ENCODE measurements around the gene CNTN4. TPM values are rescaled to one million over a fixed set of nuclear protein-coding genes. Genes with fewer than 3 reads are reported as not detected.

CNTN4 gene
- total and polyA plus RNA-seq, 2 of the 8 experiments (the other 6 are each of a cell fraction or from before 2014, with no cell fraction given): 0.41 to 2.2 TPM

- TF ChIP-seq ATF3 (IDR thresholded peaks at IDR 0.05; ENCODE audit: insufficient read depth, low read depth, low read length) (no peak), CTBP2 (IDR thresholded peaks at IDR 0.05; ENCODE audit: borderline replicate concordance, insufficient read depth, insufficient read length, low read length) (no peak), MAFK (IDR thresholded peaks at IDR 0.05; ENCODE audit: low read depth, low read length) (no peak)
Observed at GRCh38 chr3:2851361-2851760, 752.7 kb downstream of the CNTN4 start (continued).
